Measurements from ENCODE around the gene UBXN6. TPM values are rescaled to one million over a fixed set of nuclear protein-coding genes. Genes with fewer than 3 reads are reported as not detected.

UBXN6 gene
- total RNA-seq, 2 donors from 2014 or later, result 31.2 to 36.9 TPM

GRCh38 chr19:4448147-4448985, 9.2 kb downstream of the UBXN6 start:
- Mint-ChIP-seq H3K27ac (no peak overlapping the region), H3K27me3 (ENCODE audit: insufficient read depth) (no peaks in the 10 kb centered on the region), H3K4me1 (no peaks in the 10 kb centered on the region), H3K4me3 (no peak overlapping the region), H3K9me3 (no peaks in the 10 kb centered on the region), H3K36me3 (ENCODE audit: low read depth) (peaks cover 31% of the 10 kb centered on the region)
- Histone ChIP-seq H3K9me3 (ENCODE audit: control insufficient read depth, low read length) (no peaks in the 10 kb centered on the region), H3K36me3 (ENCODE audit: control insufficient read depth, insufficient read depth, low read length) (peaks cover 25% of the 10 kb centered on the region), H3K27me3 (ENCODE audit: control insufficient read depth, insufficient read depth, low read length, poor library complexity, severe bottlenecking) (no peaks in the 10 kb centered on the region), H3K4me3 (ENCODE audit: low read length) (no peak overlapping the region), H3K4me1 (ENCODE audit: control insufficient read depth, insufficient read depth, low read length) (no peaks in the 10 kb centered on the region), H3K27ac (ENCODE audit: low read depth, low read length) (no peak overlapping the region), H3K9ac (ENCODE audit: extremely low read depth, low read length, poor library complexity, severe bottlenecking) (no peak overlapping the region)
- DNase-seq, result no peak
- 92 to 95% methylated on average over 25 to 30 of the region's 30 CpGs for WGBS, 2 experiments (ENCODE audit: insufficient coverage in 1 of 2, insufficient read length in 1 of 2)
- TF ChIP-seq CTCF (conservative IDR thresholded peaks at IDR 0.05), result no peak

GRCh38 chr19:4447327-4448146, 10.1 kb downstream of the UBXN6 start:
- no peaks in the 10 kb centered on the region for H3K4me1 Mint-ChIP-seq
- no peaks in the 10 kb centered on the region for H3K4me1 ChIP-seq (ENCODE audit: control insufficient read depth, insufficient read depth, low read length)
- H3K9me3 ChIP-seq (ENCODE audit: control insufficient read depth, low read length), result no peaks in the 10 kb centered on the region
- no peak overlapping the region for H3K9ac ChIP-seq (ENCODE audit: extremely low read depth, low read length, poor library complexity, severe bottlenecking)
- H3K9me3 Mint-ChIP-seq, result no peaks in the 10 kb centered on the region
- peaks cover 26% of the 10 kb centered on the region for H3K36me3 Mint-ChIP-seq (ENCODE audit: low read depth)
- no peaks in the 10 kb centered on the region for H3K27me3 ChIP-seq (ENCODE audit: control insufficient read depth, insufficient read depth, low read length, poor library complexity, severe bottlenecking)
- H3K4me3 Mint-ChIP-seq, result no peak overlapping the region
- H3K36me3 ChIP-seq (ENCODE audit: control insufficient read depth, insufficient read depth, low read length), result peaks cover 20% of the 10 kb centered on the region
- H3K4me3 ChIP-seq (ENCODE audit: low read length), result no peak overlapping the region
- DNase-seq, result peak; percentile 50
- no peak for TF ChIP-seq CTCF (conservative IDR thresholded peaks at IDR 0.05)
- WGBS, 2 experiments (ENCODE audit: insufficient coverage in 1 of 2, insufficient read length in 1 of 2), result 97% methylated on average over 17 to 28 of the region's 28 CpGs
- H3K27ac ChIP-seq (ENCODE audit: low read depth, low read length), result no peak overlapping the region
- no peaks in the 10 kb centered on the region for H3K27me3 Mint-ChIP-seq (ENCODE audit: insufficient read depth)
- no peak overlapping the region for H3K27ac Mint-ChIP-seq

DNA sequence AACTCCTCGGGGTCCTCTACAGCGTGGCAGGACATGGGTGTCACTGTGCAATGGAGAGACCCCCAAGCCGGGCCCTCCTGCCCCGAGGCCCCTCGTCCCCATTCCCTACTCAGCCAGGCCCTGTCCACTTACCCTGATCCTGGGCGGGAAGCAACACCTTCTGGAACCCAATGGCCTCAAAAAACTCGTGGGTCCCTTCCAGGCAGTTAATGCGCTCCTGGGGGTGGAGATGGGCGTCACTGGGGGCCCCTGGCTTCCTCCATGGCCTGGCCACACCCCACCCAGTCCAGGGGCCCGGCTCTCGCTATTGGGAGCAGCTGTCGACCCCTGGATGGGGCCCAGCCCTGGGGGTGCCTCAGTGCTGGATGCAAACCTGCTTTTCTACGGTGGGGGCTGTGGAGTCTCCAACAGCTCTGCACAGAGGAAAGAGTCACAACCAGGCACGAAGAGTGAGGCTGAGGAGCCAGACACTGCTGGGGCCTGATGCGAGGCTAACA, 10.8 kb downstream of the UBXN6 start:
- Mint-ChIP-seq H3K27ac (no peak overlapping the region), H3K4me1 (no peaks in the 10 kb centered on the region), H3K36me3 (ENCODE audit: low read depth) (peaks cover 33% of the 10 kb centered on the region), H3K27me3 (ENCODE audit: insufficient read depth) (no peaks in the 10 kb centered on the region), H3K4me3 (no peak overlapping the region), H3K9me3 (no peaks in the 10 kb centered on the region)
- Histone ChIP-seq H3K9me3 (ENCODE audit: control insufficient read depth, low read length) (no peaks in the 10 kb centered on the region), H3K4me1 (ENCODE audit: control insufficient read depth, insufficient read depth, low read length) (no peaks in the 10 kb centered on the region), H3K27ac (ENCODE audit: low read depth, low read length) (peak overlapping the region; percentile 68), H3K27me3 (ENCODE audit: control insufficient read depth, insufficient read depth, low read length, poor library complexity, severe bottlenecking) (no peaks in the 10 kb centered on the region), H3K36me3 (ENCODE audit: control insufficient read depth, insufficient read depth, low read length) (peaks cover 18% of the 10 kb centered on the region), H3K9ac (ENCODE audit: extremely low read depth, low read length, poor library complexity, severe bottlenecking) (no peak overlapping the region), H3K4me3 (ENCODE audit: low read length) (no peak overlapping the region)
- no peak for TF ChIP-seq CTCF (conservative IDR thresholded peaks at IDR 0.05)
- DNase-seq, result peak; percentile 53
- 92 to 98% methylated on average over 13 to 15 of the region's 15 CpGs for WGBS, 2 experiments (ENCODE audit: insufficient coverage in 1 of 2, insufficient read length in 1 of 2)
